GM18861 (cell line): ENCODE measurements around the gene APOC4.
"Not testable (repeated sequence)": the region's sequence is repeated elsewhere in the genome, so short reads cannot be mapped to it uniquely, and the experiment has no call there.

ENCODE experiments used
- ATAC-seq: cut with Tn5 transposase; IDR thresholded peaks from one replicate; pipeline ENCODE4 v1.9.1; 2021; ENCODE audit not compliant: unreplicated experiment

Gene APOC4

GRCh38 chr19:44914433-44915206, 27.4 kb upstream of the APOC4 start, which contains the start of gene APOC1:
Gene APOC1, plus strand, starts transcription at chr19:44914608. Its CDS starts 284 bp downstream, at chr19:44914892.
- ATAC-seq = peak; percentile 60

- ATAC-seq = no peak
Observed at GRCh38 chr19:44924243-44924725, 17.8 kb upstream of the APOC4 start.

GRCh38 chr19:44925114-44925891, 16.7 kb upstream of the APOC4 start:
- no peak for ATAC-seq

GRCh38 chr19:44926245-44927077, 15.6 kb upstream of the APOC4 start:
- not testable (repeated sequence) for ATAC-seq

- ATAC-seq = no peak
Observed at GRCh38 chr19:44927746-44928145, 14.3 kb upstream of the APOC4 start.

GRCh38 chr19:44930088-44930487, 11.9 kb upstream of the APOC4 start:
- no peak for ATAC-seq

- ATAC-seq = no peak
Observed at GRCh38 chr19:44931541-44931940, 10.5 kb upstream of the APOC4 start.

- no peak for ATAC-seq
Observed at GRCh38 chr19:44939668-44940067, 2.4 kb upstream of the APOC4 start.

- ATAC-seq = peak; percentile 54
Observed at GRCh38 chr19:44943801-44944249, 1.8 kb downstream of the APOC4 start.

- no peak for ATAC-seq
Observed at GRCh38 chr19:44947041-44947581, 5.1 kb downstream of the APOC4 start.

GRCh38 chr19:44948237-44948636, 6.2 kb downstream of the APOC4 start:
- ATAC-seq = no peak

- ATAC-seq = no peak
Observed at GRCh38 chr19:44948763-44949374, 6.8 kb downstream of the APOC4 start.

GRCh38 chr19:44949550-44949949, 7.5 kb downstream of the APOC4 start:
- ATAC-seq = no peak

- ATAC-seq = no peak
Observed at GRCh38 chr19:44951179-44952159, 9.4 kb downstream of the APOC4 start.

GRCh38 chr19:44954278-44954648, 12.2 kb downstream of the APOC4 start:
- ATAC-seq = peak; percentile 6

- peak; percentile 60 for ATAC-seq
Observed at GRCh38 chr19:44954649-44955504, 12.8 kb downstream of the APOC4 start, which contains the start of gene CLPTM1. Gene CLPTM1, plus strand, starts transcription at chr19:44955380. Its CDS starts 16 bp downstream, at chr19:44955396.

- ATAC-seq = no peak
Observed at GRCh38 chr19:44955505-44956439, 13.7 kb downstream of the APOC4 start.
